ENCODE measurements around the gene THSD1. TPM values are rescaled to one million over a fixed set of nuclear protein-coding genes. Genes with fewer than 3 reads are reported as not detected.
A peak's percentile ranks its signal among the peaks of the same experiment; 100 is the strongest.

The THSD1 gene
- total RNA-seq, 2 donors from 2014 or later: 6.5 to 7.3 TPM

GRCh38 chr13:52451135-52451804 lies 45.3 kb upstream of the THSD1 start:
- no peak for DNase-seq (ENCODE audit: low spot score)
- Histone ChIP-seq H3K27ac (no peak overlapping the region), H3K4me3 (no peak overlapping the region), H3K9me3 (no peaks in the 10 kb centered on the region), H3K4me1 (peaks cover 0 to 34% of the 10 kb centered on the region in 2 donors), H3K36me3 (no peaks in the 10 kb centered on the region), H3K27me3 (no peaks in the 10 kb centered on the region)
- TF ChIP-seq CTCF (IDR thresholded peaks at IDR 0.05): no peak

- TF ChIP-seq CTCF (IDR thresholded peaks at IDR 0.05): peak in 1 of 2 donors; percentile 39
- Histone ChIP-seq H3K27ac (peak overlapping the region in 1 of 2 donors; percentile 97), H3K9me3 (no peaks in the 10 kb centered on the region), H3K36me3 (no peaks in the 10 kb centered on the region), H3K27me3 (no peaks in the 10 kb centered on the region), H3K4me1 (peaks cover 0 to 34% of the 10 kb centered on the region in 2 donors), H3K4me3 (peak overlapping the region in 1 of 2 donors; percentile 89)
- DNase-seq (ENCODE audit: low spot score): no peak
Observed at GRCh38 chr13:52450793-52451116, 44.8 kb upstream of the THSD1 start.

GRCh38 chr13:52450012-52450792 lies 44.2 kb upstream of the THSD1 start, which contains the start of gene VPS36:
TSS of gene VPS36 (minus strand) at chr13:52450634. CDS start at chr13:52450594, 40 bp downstream.
- Histone ChIP-seq H3K36me3 (no peaks in the 10 kb centered on the region), H3K27me3 (no peaks in the 10 kb centered on the region), H3K4me1 (peaks cover 0 to 34% of the 10 kb centered on the region in 2 donors), H3K4me3 (peak within 1 kb of the TSS; percentile 67 to 89), H3K9me3 (no peaks in the 10 kb centered on the region), H3K27ac (peak within 1 kb of the TSS; percentile 94 to 97)
- TF ChIP-seq CTCF (IDR thresholded peaks at IDR 0.05): peak; percentile 100
- peak; percentile 94 for DNase-seq (ENCODE audit: low spot score)

GRCh38 chr13:52449331-52450011 lies 43.5 kb upstream of the THSD1 start:
- no peaks in the 10 kb centered on the region for H3K9me3 ChIP-seq
- peak overlapping the region; percentile 94 to 97 for H3K27ac ChIP-seq
- no peaks in the 10 kb centered on the region for H3K27me3 ChIP-seq
- H3K4me1 ChIP-seq: peaks cover 0 to 33% of the 10 kb centered on the region in 2 donors
- no peaks in the 10 kb centered on the region for H3K36me3 ChIP-seq
- peak overlapping the region; percentile 67 to 89 for H3K4me3 ChIP-seq
- no peak for TF ChIP-seq CTCF (IDR thresholded peaks at IDR 0.05)
- DNase-seq (ENCODE audit: low spot score): no peak

- Histone ChIP-seq H3K27me3 (no peaks in the 10 kb centered on the region), H3K9me3 (no peaks in the 10 kb centered on the region), H3K36me3 (no peaks in the 10 kb centered on the region), H3K4me1 (peaks cover 0 to 32% of the 10 kb centered on the region in 2 donors), H3K4me3 (peak overlapping the region in 1 of 2 donors; percentile 89), H3K27ac (no peak overlapping the region)
- TF ChIP-seq CTCF (IDR thresholded peaks at IDR 0.05): no peak
- DNase-seq (ENCODE audit: low spot score): no peak
Observed at GRCh38 chr13:52447815-52448552, 42.0 kb upstream of the THSD1 start.

All from right atrium auricular region (tissue), 2 donors.